DND-41 (cell line): ENCODE measurements around the gene VAV3.

Experiments used
- ATAC-seq: fragments of 200-7000 bp; cut with Tn5 transposase; 3 replicates; pipeline ENCODE4 v1.9.1; 2021; ENCODE audit warnings: low read depth; ENCODE audit not compliant: insufficient read depth
- DNase-seq: peaks from one replicate; pipeline ENCODE4 v3.0.0-alpha.2; 2020
- H2AFZ ChIP-seq: 2 replicates; pipeline ENCODE4 v1.6.0; 2012; ENCODE audit warnings: low read depth, low read length
- H3K27ac ChIP-seq: 2 replicates; pipeline ENCODE4 v1.5.1; 2012; ENCODE audit warnings: low read length, inconsistent platforms
- H3K27me3 ChIP-seq: fragments of 200-600 bp; sonication (generic); 2 replicates; pipeline ENCODE4 v1.6.0; 2012; ENCODE audit warnings: low read length, mild to moderate bottlenecking, inconsistent platforms; ENCODE audit not compliant: insufficient read depth, poor library complexity
- H3K36me3 ChIP-seq: 2 replicates; pipeline ENCODE4 v1.5.1; 2012; ENCODE audit warnings: low read length, inconsistent platforms; ENCODE audit not compliant: insufficient read depth
- H3K4me1 ChIP-seq: 2 replicates; pipeline ENCODE4 v1.5.1; 2012; ENCODE audit warnings: mild to moderate bottlenecking, low read length; ENCODE audit not compliant: insufficient read depth
- H3K4me2 ChIP-seq: 2 replicates; pipeline ENCODE4 v1.6.0; 2012; ENCODE audit warnings: mild to moderate bottlenecking, moderate library complexity, low read length, inconsistent platforms; ENCODE audit not compliant: insufficient read depth
- H3K4me3 ChIP-seq, 2 experiments: fragments of 200-600 bp in 1 of 2; shearing (Covaris generic) in 1 of 2; 2 replicates each; pipeline ENCODE4 v1.5.1; 2012 to 2016; ENCODE audit warnings: inconsistent platforms in 2 of 2, low read length in 2 of 2, mild to moderate bottlenecking in 2 of 2, low read depth in 1 of 2, moderate library complexity in 1 of 2
- H3K79me2 ChIP-seq: 2 replicates; pipeline ENCODE4 v1.6.0; 2012; ENCODE audit warnings: low read length, inconsistent platforms; ENCODE audit not compliant: insufficient read depth
- H3K9ac ChIP-seq: 2 replicates; pipeline ENCODE4 v1.6.0; 2012; ENCODE audit warnings: low read depth, mild to moderate bottlenecking, inconsistent platforms, low read length, moderate library complexity
- H3K9me3 ChIP-seq: 2 replicates; pipeline ENCODE4 v1.5.1; 2012; ENCODE audit warnings: low read length, moderate library complexity, mild to moderate bottlenecking, inconsistent platforms; ENCODE audit not compliant: insufficient read depth, severe bottlenecking
- H4K20me1 ChIP-seq: 2 replicates; pipeline ENCODE4 v1.6.0; 2012; ENCODE audit warnings: low read length; ENCODE audit not compliant: insufficient read depth
- CTCF ChIP-seq: IDR thresholded peaks from 2 replicates; pipeline ENCODE4 v1.5.1; 2012; ENCODE audit warnings: borderline replicate concordance, low read length, moderate library complexity, mild to moderate bottlenecking; ENCODE audit not compliant: poor library complexity, severe bottlenecking; ENCODE audit errors: extremely low read depth
- EZH2 ChIP-seq: IDR thresholded peaks from 3 replicates; pipeline ENCODE4 v1.6.1; 2012; ENCODE audit warnings: borderline replicate concordance, low read depth, mild to moderate bottlenecking, moderate library complexity, low read length, inconsistent platforms; ENCODE audit not compliant: severe bottlenecking

VAV3 gene

GRCh38 chr1:107820801-107821200, 144.2 kb downstream of the VAV3 start:
- H3K36me3 ChIP-seq = peaks cover 6% of the 10 kb centered on the region; the same call in 1 of the 2 replicates
- no peaks in the 10 kb centered on the region for H4K20me1 ChIP-seq
- no peak for ATAC-seq
- no peak overlapping the region for H3K4me2 ChIP-seq
- no peaks in the 10 kb centered on the region for H3K27me3 ChIP-seq
- no peak for TF ChIP-seq CTCF
- no peak for TF ChIP-seq EZH2
- H3K27ac ChIP-seq = no peak overlapping the region
- peaks cover 58% of the 10 kb centered on the region for H3K79me2 ChIP-seq
- no peak overlapping the region for H3K9ac ChIP-seq
- no peak overlapping the region for H3K4me3 ChIP-seq
- no peak overlapping the region for H2AFZ ChIP-seq
- DNase-seq = no peak
- peaks cover 13% of the 10 kb centered on the region; the same call in 1 of the 2 replicates for H3K4me1 ChIP-seq
- H3K9me3 ChIP-seq = no peaks in the 10 kb centered on the region

- no peak overlapping the region for H3K4me3 ChIP-seq
- ATAC-seq = no peak; the same call in 2 of the 3 replicates
- TF ChIP-seq EZH2 (no peak), CTCF (no peak)
- H3K4me2 ChIP-seq = no peak overlapping the region
- peak overlapping the region; percentile 5; the same call in 1 of the 2 replicates for H3K27ac ChIP-seq
- peaks cover 6% of the 10 kb centered on the region; the same call in 1 of the 2 replicates for H3K36me3 ChIP-seq
- no peaks in the 10 kb centered on the region for H4K20me1 ChIP-seq
- DNase-seq = no peak
- peaks cover 51% of the 10 kb centered on the region for H3K79me2 ChIP-seq
- H3K9me3 ChIP-seq = no peaks in the 10 kb centered on the region
- H3K9ac ChIP-seq = no peak overlapping the region
- no peak overlapping the region for H2AFZ ChIP-seq
- H3K27me3 ChIP-seq = no peaks in the 10 kb centered on the region
- H3K4me1 ChIP-seq = peaks cover 9% of the 10 kb centered on the region; the same call in 1 of the 2 replicates
Measured at GRCh38 chr1:107817935-107818334, 147.0 kb downstream of the VAV3 start.

- Histone ChIP-seq H3K27me3 (no peaks in the 10 kb centered on the region), H4K20me1 (no peaks in the 10 kb centered on the region), H3K79me2 (peaks cover 55% of the 10 kb centered on the region), H3K9me3 (no peaks in the 10 kb centered on the region), H3K4me1 (peaks cover 9% of the 10 kb centered on the region; the same call in 1 of the 2 replicates), H3K4me2 (no peak overlapping the region), H3K9ac (no peak overlapping the region), H3K27ac (no peak overlapping the region), H2AFZ (no peak overlapping the region), H3K36me3 (peaks cover 6% of the 10 kb centered on the region; the same call in 1 of the 2 replicates), H3K4me3 (no peak overlapping the region)
- no peak for TF ChIP-seq CTCF
- TF ChIP-seq EZH2 = no peak
- DNase-seq (no peak), ATAC-seq (no peak)
Measured at GRCh38 chr1:107817206-107817605, 147.8 kb downstream of the VAV3 start.
